ENCODE measurements around the gene PYCR2.

DNA sequence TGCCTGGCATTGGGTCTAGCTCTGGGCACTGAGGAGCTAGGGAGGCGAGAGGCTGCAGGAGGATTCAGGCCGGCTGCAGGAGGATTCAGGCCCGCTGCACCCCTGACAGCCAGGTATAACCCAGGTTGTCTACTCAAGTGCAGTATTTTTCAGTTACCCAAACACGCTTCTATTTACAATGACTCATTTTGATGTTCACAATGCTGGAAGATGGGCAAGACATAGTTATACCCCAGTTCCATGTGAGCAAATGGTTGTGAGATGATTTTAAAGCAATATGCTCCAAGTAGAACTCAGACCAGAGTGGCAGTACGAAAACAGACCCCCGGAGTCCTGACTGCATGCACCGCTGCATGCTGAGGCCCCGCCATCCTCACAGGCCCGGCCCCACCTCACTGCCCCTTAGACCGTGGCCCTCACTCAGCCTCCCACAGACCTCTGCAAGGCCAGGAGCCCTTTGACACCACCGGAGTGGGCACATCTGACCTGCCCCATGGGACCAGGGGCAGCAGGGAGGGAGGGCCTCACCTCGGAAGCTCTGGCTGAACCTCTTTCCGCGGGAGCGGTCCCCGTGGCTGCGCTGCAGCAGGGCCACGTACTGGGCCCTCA lies 35.7 kb downstream of the PYCR2 start:
- TF ChIP-seq, protein P1, sequence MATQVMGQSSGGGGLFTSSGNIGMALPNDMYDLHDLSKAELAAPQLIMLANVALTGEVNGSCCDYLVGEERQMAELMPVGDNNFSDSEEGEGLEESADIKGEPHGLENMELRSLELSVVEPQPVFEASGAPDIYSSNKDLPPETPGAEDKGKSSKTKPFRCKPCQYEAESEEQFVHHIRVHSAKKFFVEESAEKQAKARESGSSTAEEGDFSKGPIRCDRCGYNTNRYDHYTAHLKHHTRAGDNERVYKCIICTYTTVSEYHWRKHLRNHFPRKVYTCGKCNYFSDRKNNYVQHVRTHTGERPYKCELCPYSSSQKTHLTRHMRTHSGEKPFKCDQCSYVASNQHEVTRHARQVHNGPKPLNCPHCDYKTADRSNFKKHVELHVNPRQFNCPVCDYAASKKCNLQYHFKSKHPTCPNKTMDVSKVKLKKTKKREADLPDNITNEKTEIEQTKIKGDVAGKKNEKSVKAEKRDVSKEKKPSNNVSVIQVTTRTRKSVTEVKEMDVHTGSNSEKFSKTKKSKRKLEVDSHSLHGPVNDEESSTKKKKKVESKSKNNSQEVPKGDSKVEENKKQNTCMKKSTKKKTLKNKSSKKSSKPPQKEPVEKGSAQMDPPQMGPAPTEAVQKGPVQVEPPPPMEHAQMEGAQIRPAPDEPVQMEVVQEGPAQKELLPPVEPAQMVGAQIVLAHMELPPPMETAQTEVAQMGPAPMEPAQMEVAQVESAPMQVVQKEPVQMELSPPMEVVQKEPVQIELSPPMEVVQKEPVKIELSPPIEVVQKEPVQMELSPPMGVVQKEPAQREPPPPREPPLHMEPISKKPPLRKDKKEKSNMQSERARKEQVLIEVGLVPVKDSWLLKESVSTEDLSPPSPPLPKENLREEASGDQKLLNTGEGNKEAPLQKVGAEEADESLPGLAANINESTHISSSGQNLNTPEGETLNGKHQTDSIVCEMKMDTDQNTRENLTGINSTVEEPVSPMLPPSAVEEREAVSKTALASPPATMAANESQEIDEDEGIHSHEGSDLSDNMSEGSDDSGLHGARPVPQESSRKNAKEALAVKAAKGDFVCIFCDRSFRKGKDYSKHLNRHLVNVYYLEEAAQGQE (IDR thresholded peaks at IDR 0.05; ENCODE audit: insufficient replicate concordance, low read depth) = no peak
- TF ChIP-seq, protein P2, sequence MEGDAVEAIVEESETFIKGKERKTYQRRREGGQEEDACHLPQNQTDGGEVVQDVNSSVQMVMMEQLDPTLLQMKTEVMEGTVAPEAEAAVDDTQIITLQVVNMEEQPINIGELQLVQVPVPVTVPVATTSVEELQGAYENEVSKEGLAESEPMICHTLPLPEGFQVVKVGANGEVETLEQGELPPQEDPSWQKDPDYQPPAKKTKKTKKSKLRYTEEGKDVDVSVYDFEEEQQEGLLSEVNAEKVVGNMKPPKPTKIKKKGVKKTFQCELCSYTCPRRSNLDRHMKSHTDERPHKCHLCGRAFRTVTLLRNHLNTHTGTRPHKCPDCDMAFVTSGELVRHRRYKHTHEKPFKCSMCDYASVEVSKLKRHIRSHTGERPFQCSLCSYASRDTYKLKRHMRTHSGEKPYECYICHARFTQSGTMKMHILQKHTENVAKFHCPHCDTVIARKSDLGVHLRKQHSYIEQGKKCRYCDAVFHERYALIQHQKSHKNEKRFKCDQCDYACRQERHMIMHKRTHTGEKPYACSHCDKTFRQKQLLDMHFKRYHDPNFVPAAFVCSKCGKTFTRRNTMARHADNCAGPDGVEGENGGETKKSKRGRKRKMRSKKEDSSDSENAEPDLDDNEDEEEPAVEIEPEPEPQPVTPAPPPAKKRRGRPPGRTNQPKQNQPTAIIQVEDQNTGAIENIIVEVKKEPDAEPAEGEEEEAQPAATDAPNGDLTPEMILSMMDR (IDR thresholded peaks at IDR 0.05; ENCODE audit: insufficient read depth, low read length) = no peak
